ENCODE results near the gene ZNF296. TPM values are rescaled to one million over a fixed set of nuclear protein-coding genes. Genes with fewer than 3 reads are reported as not detected.

The ZNF296 gene
- total and polyA plus RNA-seq, 5 donors from 2014 or later = 1.8 to 3.0 (median 2.1) TPM

DNA sequence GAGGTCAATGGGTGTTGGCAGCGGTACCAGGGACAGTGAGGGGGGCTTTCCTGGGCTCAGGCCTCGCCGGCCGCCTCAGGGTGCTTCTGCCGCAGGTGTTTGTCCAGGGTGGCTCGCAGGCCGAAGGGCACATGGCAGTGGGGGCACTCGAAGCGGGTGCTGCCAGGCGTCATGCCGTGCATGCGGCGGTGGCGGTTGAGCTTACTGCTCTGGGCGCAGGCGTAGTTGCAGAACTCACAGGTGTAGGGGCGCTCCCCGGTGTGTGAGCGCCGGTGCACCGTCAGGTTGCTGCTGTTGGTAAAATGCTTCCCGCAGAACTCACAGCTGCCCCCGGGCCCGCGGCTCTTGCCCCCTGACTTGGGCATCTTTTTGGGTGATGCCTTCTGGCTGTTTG, 4.7 kb downstream of the ZNF296 start:
- no peak overlapping the region for H3K4me3 ChIP-seq (ENCODE audit: low read depth, low read length)
- H3K9me3 ChIP-seq (ENCODE audit: control insufficient read depth in 2 of 2, low read length in 2 of 2) = no peaks in the 10 kb centered on the region
- Mint-ChIP-seq H3K36me3 (peaks cover 10% of the 10 kb centered on the region), H3K9me3 (peaks cover 0 to 2% (median 0%) of the 10 kb centered on the region in 7 donors), H3K27me3 (no peaks in the 10 kb centered on the region), H3K27ac (no peak overlapping the region), H3K4me3 (no peak overlapping the region), H3K4me1 (peaks cover 2 to 15% (median 6%) of the 10 kb centered on the region in 4 donors)
- no peaks in the 10 kb centered on the region for H3K27me3 ChIP-seq (ENCODE audit: control insufficient read depth, insufficient read depth, low read length)
- no peak for DNase-seq
- peaks cover 13% of the 10 kb centered on the region for H3K4me1 ChIP-seq (ENCODE audit: control insufficient read depth, insufficient read depth, low read length, poor library complexity, severe bottlenecking)
- no peak overlapping the region for H3K27ac ChIP-seq (ENCODE audit: insufficient read depth, low read length, poor library complexity, severe bottlenecking)
- peaks cover 28% of the 10 kb centered on the region for H3K36me3 ChIP-seq (ENCODE audit: control insufficient read depth, insufficient read depth, low read length)
- no peak for ATAC-seq (ENCODE audit: low read depth in 2 of 2)

DNA sequence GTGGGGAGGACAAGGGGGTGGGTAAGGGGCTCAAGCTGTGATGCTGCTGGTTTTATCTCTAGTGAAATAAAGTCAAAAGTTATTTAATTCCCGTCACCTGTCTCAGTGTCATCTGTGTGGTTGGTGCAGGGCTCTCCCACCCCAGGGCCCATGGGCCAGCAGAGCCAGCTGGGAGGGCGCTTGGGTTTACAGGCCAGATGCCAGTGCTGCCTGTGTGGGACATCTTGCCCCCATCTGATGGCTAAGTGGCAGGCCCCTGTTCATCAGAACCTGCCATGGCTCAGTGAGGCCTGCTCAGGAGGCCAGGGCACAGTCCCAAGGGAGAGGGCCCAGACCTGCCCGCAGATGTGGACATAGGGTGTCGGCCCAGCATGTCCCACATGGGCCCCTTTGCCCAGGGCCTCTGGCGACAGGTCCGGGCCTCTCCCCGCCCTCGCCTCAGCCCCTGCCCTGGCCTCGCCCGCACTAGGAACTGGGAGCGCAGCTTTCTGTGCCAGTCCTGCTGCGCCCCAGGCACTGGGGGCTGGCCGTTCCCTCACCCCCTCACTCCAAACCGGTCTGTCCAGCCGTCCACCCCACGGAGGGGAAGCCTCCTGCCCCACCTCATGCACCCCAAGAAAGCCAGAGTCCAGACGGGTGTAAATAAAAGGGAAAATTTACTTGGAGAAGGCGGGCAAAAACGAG, 5.3 kb downstream of the ZNF296 start:
- Histone ChIP-seq H3K36me3 (ENCODE audit: control insufficient read depth, insufficient read depth, low read length) (peaks cover 28% of the 10 kb centered on the region), H3K9me3 (ENCODE audit: control insufficient read depth in 2 of 2, low read length in 2 of 2) (no peaks in the 10 kb centered on the region), H3K4me3 (ENCODE audit: low read depth, low read length) (no peak overlapping the region), H3K27me3 (ENCODE audit: control insufficient read depth, insufficient read depth, low read length) (no peaks in the 10 kb centered on the region), H3K27ac (ENCODE audit: insufficient read depth, low read length, poor library complexity, severe bottlenecking) (no peak overlapping the region), H3K4me1 (ENCODE audit: control insufficient read depth, insufficient read depth, low read length, poor library complexity, severe bottlenecking) (peaks cover 10% of the 10 kb centered on the region)
- Mint-ChIP-seq H3K36me3 (peaks cover 10% of the 10 kb centered on the region), H3K9me3 (peaks cover 0 to 2% (median 0%) of the 10 kb centered on the region in 7 donors), H3K4me1 (peaks cover 0 to 12% (median 5%) of the 10 kb centered on the region in 4 donors), H3K27me3 (no peaks in the 10 kb centered on the region), H3K4me3 (no peak overlapping the region), H3K27ac (no peak overlapping the region)
- no peak for ATAC-seq (ENCODE audit: low read depth in 2 of 2)
- DNase-seq = no peak

DNA sequence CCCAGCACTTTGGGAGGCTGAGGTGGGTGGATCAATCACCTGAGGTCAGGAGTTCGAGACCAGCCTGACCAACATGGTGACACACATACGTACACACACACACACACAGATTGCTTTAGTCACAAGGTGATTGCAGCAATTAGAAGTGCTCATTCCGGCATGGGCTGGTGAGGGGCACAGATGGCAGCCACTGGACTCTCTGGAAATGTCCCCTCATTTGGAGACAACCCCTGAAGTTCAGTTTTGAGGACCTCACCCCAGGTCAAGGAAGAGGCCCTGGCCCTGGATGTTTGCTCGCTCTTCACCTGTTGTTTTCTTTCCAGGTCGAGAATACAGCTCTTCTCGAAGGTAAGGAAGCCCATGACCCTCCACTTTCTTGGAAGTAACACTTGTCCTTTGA, 6.1 kb downstream of the ZNF296 start:
- no peak overlapping the region for H3K4me3 Mint-ChIP-seq

DNA sequence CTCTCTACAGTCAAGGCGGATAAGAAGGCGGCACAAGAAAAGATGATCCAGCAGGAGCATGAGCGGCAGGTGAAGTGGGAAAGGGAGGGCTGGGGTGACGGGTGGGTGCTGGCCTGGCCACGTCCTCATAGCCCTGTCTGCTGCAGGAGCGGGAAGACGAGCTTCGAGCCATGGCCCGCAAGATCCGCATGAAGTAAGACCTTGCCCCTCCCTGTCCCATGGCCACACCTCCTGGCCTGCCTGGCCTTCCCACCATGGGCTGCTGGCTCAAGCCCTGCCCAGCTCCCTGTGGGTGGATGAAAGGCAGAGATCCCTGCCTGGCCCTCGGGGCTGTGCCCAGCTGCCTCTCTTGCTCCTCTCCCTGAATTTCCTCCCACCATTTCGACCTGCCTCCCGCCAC, 7.2 kb downstream of the ZNF296 start:
- ATAC-seq (ENCODE audit: low read depth in 2 of 2) (no peak), DNase-seq (no peak)
- Mint-ChIP-seq H3K9me3 (peaks cover 0 to 2% (median 0%) of the 10 kb centered on the region in 7 donors), H3K36me3 (peaks cover 14% of the 10 kb centered on the region), H3K4me3 (no peak overlapping the region), H3K27me3 (no peaks in the 10 kb centered on the region), H3K4me1 (peaks cover 0 to 3% (median 0%) of the 10 kb centered on the region in 4 donors), H3K27ac (no peak overlapping the region)
- no peaks in the 10 kb centered on the region for H3K27me3 ChIP-seq (ENCODE audit: control insufficient read depth, insufficient read depth, low read length)
- peaks cover 36% of the 10 kb centered on the region for H3K36me3 ChIP-seq (ENCODE audit: control insufficient read depth, insufficient read depth, low read length)
- no peak overlapping the region for H3K27ac ChIP-seq (ENCODE audit: insufficient read depth, low read length, poor library complexity, severe bottlenecking)
- H3K4me3 ChIP-seq (ENCODE audit: low read depth, low read length) = no peak overlapping the region
- no peaks in the 10 kb centered on the region for H3K4me1 ChIP-seq (ENCODE audit: control insufficient read depth, insufficient read depth, low read length, poor library complexity, severe bottlenecking)
- no peaks in the 10 kb centered on the region for H3K9me3 ChIP-seq (ENCODE audit: control insufficient read depth in 2 of 2, low read length in 2 of 2)

More for the DNA sequence above, 6.1 kb downstream of the ZNF296 start:
- no peak overlapping the region for H3K4me3 ChIP-seq (ENCODE audit: low read depth, low read length)
- Mint-ChIP-seq H3K36me3 (peaks cover 14% of the 10 kb centered on the region), H3K27me3 (no peaks in the 10 kb centered on the region), H3K4me1 (peaks cover 0 to 8% (median 5%) of the 10 kb centered on the region in 4 donors), H3K27ac (no peak overlapping the region), H3K9me3 (peaks cover 0 to 2% (median 0%) of the 10 kb centered on the region in 7 donors)
- H3K4me1 ChIP-seq (ENCODE audit: control insufficient read depth, insufficient read depth, low read length, poor library complexity, severe bottlenecking) = peaks cover 4% of the 10 kb centered on the region
- DNase-seq = no peak
- peaks cover 32% of the 10 kb centered on the region for H3K36me3 ChIP-seq (ENCODE audit: control insufficient read depth, insufficient read depth, low read length)
- H3K27ac ChIP-seq (ENCODE audit: insufficient read depth, low read length, poor library complexity, severe bottlenecking) = no peak overlapping the region
- no peaks in the 10 kb centered on the region for H3K9me3 ChIP-seq (ENCODE audit: control insufficient read depth in 2 of 2, low read length in 2 of 2)
- no peak for ATAC-seq (ENCODE audit: low read depth in 2 of 2)
- no peaks in the 10 kb centered on the region for H3K27me3 ChIP-seq (ENCODE audit: control insufficient read depth, insufficient read depth, low read length)

DNA sequence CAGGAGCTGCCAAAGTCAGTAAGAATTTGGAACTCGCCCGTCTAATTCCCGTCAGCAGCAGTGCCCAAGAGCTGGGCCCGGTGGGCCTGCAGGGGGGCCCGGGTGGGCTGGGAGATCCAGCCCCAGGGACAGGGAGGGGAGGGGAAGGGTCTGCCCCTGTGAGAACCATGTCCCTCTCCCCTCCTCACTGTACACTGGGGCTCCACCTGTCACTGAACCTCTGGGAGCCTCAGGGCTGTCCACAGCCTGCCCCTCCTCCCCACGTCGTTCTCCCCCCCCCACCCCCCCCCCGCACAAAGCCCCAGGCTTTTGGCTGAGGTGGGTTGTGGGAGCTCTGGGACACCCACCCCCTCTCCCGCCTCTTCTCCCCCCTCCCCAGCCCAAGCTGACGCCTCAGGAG, 8.2 kb downstream of the ZNF296 start:
- Histone ChIP-seq H3K4me1 (ENCODE audit: control insufficient read depth, insufficient read depth, low read length, poor library complexity, severe bottlenecking) (no peaks in the 10 kb centered on the region), H3K9me3 (ENCODE audit: control insufficient read depth in 2 of 2, low read length in 2 of 2) (no peaks in the 10 kb centered on the region), H3K4me3 (ENCODE audit: low read depth, low read length) (no peak overlapping the region), H3K27me3 (ENCODE audit: control insufficient read depth, insufficient read depth, low read length) (no peaks in the 10 kb centered on the region), H3K36me3 (ENCODE audit: control insufficient read depth, insufficient read depth, low read length) (peaks cover 43% of the 10 kb centered on the region), H3K27ac (ENCODE audit: insufficient read depth, low read length, poor library complexity, severe bottlenecking) (no peak overlapping the region)
- Mint-ChIP-seq H3K9me3 (peaks cover 0 to 2% (median 0%) of the 10 kb centered on the region in 7 donors), H3K27ac (no peak overlapping the region), H3K27me3 (no peaks in the 10 kb centered on the region), H3K4me3 (no peak overlapping the region), H3K4me1 (peaks cover 0 to 3% (median 0%) of the 10 kb centered on the region in 4 donors), H3K36me3 (peaks cover 14% of the 10 kb centered on the region)
- ATAC-seq (ENCODE audit: low read depth in 2 of 2) (no peak), DNase-seq (no peak)

DNA sequence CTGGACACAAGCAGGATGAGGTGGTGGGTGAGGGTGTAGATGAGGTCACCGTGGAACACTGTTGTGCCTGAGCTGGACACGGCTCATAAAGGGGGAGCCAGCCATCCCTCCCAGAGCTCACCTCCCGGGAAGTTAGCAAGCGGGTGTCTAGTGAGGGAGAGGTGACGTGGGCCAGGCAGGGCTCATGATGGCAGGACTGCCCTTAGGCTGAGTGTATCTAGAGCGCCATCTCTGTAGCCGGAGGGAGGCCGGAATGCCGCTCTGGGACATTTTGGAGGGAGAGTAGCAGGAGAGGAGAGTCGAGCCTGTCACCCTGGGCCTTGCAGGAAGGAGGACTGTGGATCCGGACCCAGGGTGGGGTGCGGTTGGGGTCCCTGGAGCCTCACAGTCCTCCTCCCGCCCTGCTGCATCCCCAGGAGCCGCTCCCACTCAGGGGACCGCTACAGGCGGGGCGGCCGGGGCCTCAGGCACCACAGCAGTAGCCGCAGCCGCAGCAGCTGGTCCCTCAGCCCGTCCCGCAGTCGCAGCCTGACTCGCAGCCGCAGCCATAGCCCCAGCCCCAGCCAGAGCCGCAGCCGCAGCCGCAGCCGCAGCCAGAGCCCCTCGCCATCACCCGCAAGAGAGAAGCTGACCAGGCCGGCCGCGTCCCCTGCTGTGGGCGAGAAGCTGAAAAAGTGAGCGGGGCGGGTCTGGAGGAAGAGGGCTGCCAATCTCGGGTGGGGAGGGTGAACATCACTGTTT, 9.2 kb downstream of the ZNF296 start:
- no peaks in the 10 kb centered on the region for H3K27me3 ChIP-seq (ENCODE audit: control insufficient read depth, insufficient read depth, low read length)
- no peak overlapping the region for H3K27ac ChIP-seq (ENCODE audit: insufficient read depth, low read length, poor library complexity, severe bottlenecking)
- Mint-ChIP-seq H3K36me3 (peaks cover 19% of the 10 kb centered on the region), H3K27me3 (no peaks in the 10 kb centered on the region), H3K27ac (no peak overlapping the region), H3K4me3 (no peak overlapping the region), H3K9me3 (peaks cover 0 to 2% (median 0%) of the 10 kb centered on the region in 7 donors), H3K4me1 (peaks cover 0 to 3% (median 0%) of the 10 kb centered on the region in 4 donors)
- peaks cover 50% of the 10 kb centered on the region for H3K36me3 ChIP-seq (ENCODE audit: control insufficient read depth, insufficient read depth, low read length)
- H3K9me3 ChIP-seq (ENCODE audit: control insufficient read depth in 2 of 2, low read length in 2 of 2) = no peaks in the 10 kb centered on the region
- ATAC-seq (ENCODE audit: low read depth in 2 of 2) (no peak), DNase-seq (no peak)
- H3K4me3 ChIP-seq (ENCODE audit: low read depth, low read length) = no peak overlapping the region
- no peaks in the 10 kb centered on the region for H3K4me1 ChIP-seq (ENCODE audit: control insufficient read depth, insufficient read depth, low read length, poor library complexity, severe bottlenecking)

DNA sequence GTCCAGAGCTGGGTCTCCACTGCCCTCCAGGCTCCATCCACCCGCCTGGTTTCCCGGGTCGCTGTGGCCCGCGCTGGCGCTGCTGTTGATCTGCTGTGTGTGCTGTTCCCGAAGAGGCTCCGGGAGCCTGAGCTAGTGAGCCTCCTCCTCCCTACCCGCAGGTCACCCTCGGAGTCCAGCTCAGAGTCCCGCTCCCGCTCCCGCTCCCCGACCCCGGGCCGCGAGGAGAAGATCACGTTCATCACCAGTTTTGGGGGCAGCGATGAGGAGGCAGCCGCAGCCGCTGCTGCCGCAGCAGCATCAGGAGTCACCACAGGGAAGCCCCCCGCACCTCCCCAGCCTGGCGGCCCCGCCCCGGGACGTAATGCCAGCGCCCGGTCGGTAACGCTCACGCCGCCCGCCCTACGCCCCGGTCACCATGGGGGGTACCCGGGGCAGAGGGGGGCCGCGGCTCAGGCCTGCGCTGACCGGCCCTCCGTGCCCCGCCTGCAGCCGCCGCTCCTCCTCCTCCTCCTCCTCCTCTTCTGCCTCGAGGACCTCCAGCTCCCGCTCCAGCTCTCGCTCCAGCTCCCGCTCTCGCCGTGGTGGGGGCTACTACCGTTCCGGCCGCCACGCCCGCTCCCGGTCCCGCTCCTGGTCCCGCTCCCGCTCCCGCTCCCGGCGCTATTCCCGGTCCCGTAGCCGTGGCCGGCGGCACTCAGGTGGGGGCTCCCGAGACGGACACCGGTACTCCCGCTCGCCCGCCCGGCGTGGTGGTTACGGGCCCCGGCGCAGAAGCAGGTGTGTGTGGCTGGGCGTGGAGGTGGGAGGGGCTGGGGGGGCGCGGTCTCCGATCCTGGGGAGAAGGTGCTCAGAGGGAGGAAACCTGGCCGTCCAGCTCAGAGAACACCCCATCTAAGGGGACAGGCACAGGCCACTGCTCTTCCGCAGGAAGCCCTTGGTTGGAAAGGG, 12.2 kb downstream of the ZNF296 start:
- no peaks in the 10 kb centered on the region for H3K9me3 ChIP-seq (ENCODE audit: control insufficient read depth in 2 of 2, low read length in 2 of 2)
- no peaks in the 10 kb centered on the region for H3K27me3 Mint-ChIP-seq
- H3K9me3 Mint-ChIP-seq = peaks cover 0 to 2% (median 0%) of the 10 kb centered on the region in 7 donors
- ATAC-seq (ENCODE audit: low read depth in 2 of 2) (no peak), DNase-seq (no peak)
- no peak overlapping the region for H3K4me3 Mint-ChIP-seq
- peaks cover 60% of the 10 kb centered on the region for H3K36me3 ChIP-seq (ENCODE audit: control insufficient read depth, insufficient read depth, low read length)
- H3K27ac ChIP-seq (ENCODE audit: insufficient read depth, low read length, poor library complexity, severe bottlenecking) = no peak overlapping the region
- H3K27me3 ChIP-seq (ENCODE audit: control insufficient read depth, insufficient read depth, low read length) = no peaks in the 10 kb centered on the region
- H3K4me1 Mint-ChIP-seq = peaks cover 0 to 5% (median 2%) of the 10 kb centered on the region in 4 donors
- no peak overlapping the region for H3K4me3 ChIP-seq (ENCODE audit: low read depth, low read length)
- H3K27ac Mint-ChIP-seq = no peak overlapping the region
- peaks cover 23% of the 10 kb centered on the region for H3K36me3 Mint-ChIP-seq
- H3K4me1 ChIP-seq (ENCODE audit: control insufficient read depth, insufficient read depth, low read length, poor library complexity, severe bottlenecking) = no peaks in the 10 kb centered on the region

Data from CD4-positive, CD25-positive, alpha-beta regulatory T cell (primary cell).